CD14-positive monocyte (primary cell): Measurements from ENCODE around the gene SLC9C1. TPM values are rescaled to one million over a fixed set of nuclear protein-coding genes. Genes with fewer than 3 reads are reported as not detected.

Source experiments
- DNase-seq, 3 donors: peaks; one replicate each; pipeline ENCODE4 v3.0.0-alpha.2; 2011 to 2022
- H2AFZ ChIP-seq: 2 replicates; pipeline ENCODE4 v1.6.0; 2012; ENCODE audit warnings: mild to moderate bottlenecking, low read depth, low read length, inconsistent platforms; ENCODE audit not compliant: insufficient read depth, poor library complexity, severe bottlenecking
- H3K27ac ChIP-seq, 2 donors: 1 replicate in 1 of 2; 2 replicates in 1 of 2; pipeline ENCODE4 v1.5.1; 2012 to 2013; ENCODE audit warnings: low read length in 2 of 2, control low read depth in 1 of 2, inconsistent platforms in 1 of 2, low read depth in 1 of 2, mild to moderate bottlenecking in 1 of 2
- H3K27me3 ChIP-seq, 2 donors: one replicate each; pipeline versions ENCODE4 v1.6.0 to v1.6.1; 2011 to 2013; ENCODE audit warnings: low read length in 2 of 2; ENCODE audit not compliant: control insufficient read depth in 2 of 2, insufficient read depth in 2 of 2
- H3K36me3 ChIP-seq, 2 donors: replicated peaks in 1 of 2; 1 replicate in 1 of 2; 2 replicates in 1 of 2; pipeline versions ENCODE4 v1.5.1 to v1.6.1; 2012 to 2013; ENCODE audit warnings: low read length in 2 of 2, control low read depth in 1 of 2, inconsistent platforms in 1 of 2, mild to moderate bottlenecking in 1 of 2; ENCODE audit not compliant: insufficient read depth in 2 of 2, control insufficient read depth in 1 of 2
- H3K4me1 ChIP-seq, 2 donors: 1 replicate in 1 of 2; 2 replicates in 1 of 2; pipeline versions ENCODE4 v1.5.1 to v1.6.1; 2012 to 2013; ENCODE audit warnings: low read length in 2 of 2, control low read depth in 1 of 2, inconsistent platforms in 1 of 2, mild to moderate bottlenecking in 1 of 2, moderate library complexity in 1 of 2; ENCODE audit not compliant: insufficient read depth in 2 of 2, control insufficient read depth in 1 of 2
- H3K4me2 ChIP-seq: replicated peaks from 2 replicates; pipeline ENCODE3; 2012; ENCODE audit warnings: low read length, moderate library complexity, mild to moderate bottlenecking; ENCODE audit not compliant: poor library complexity, severe bottlenecking; ENCODE audit errors: extremely low read depth
- H3K4me3 ChIP-seq, 3 experiments: fragments of 200-600 bp in 1 of 3; sonication (generic) in 1 of 3; replicated peaks in 1 of 3; 1 replicate in 2 of 3; 2 replicates in 1 of 3; pipeline ENCODE4 v1.5.1; 2011 to 2013; ENCODE audit warnings: low read length in 3 of 3, mild to moderate bottlenecking in 3 of 3, control low read depth in 2 of 3, low read depth in 2 of 3, inconsistent platforms in 1 of 3, moderate library complexity in 1 of 3
- H3K79me2 ChIP-seq: 2 replicates; pipeline ENCODE4 v1.6.0; 2012; ENCODE audit warnings: mild to moderate bottlenecking, control low read depth, inconsistent platforms, low read length, moderate library complexity; ENCODE audit not compliant: insufficient read depth
- H3K9ac ChIP-seq: 2 replicates; pipeline ENCODE4 v1.6.0; 2017; ENCODE audit warnings: low read length, mild to moderate bottlenecking; ENCODE audit not compliant: insufficient read depth, poor library complexity, severe bottlenecking
- H3K9me3 ChIP-seq, 2 donors: replicated peaks in 1 of 2; 1 replicate in 1 of 2; 2 replicates in 1 of 2; pipeline versions ENCODE4 v1.5.1 to v1.6.1; 2012 to 2013; ENCODE audit warnings: low read length in 2 of 2, control low read depth in 1 of 2; ENCODE audit not compliant: control insufficient read depth in 1 of 2, insufficient read depth in 1 of 2
- H4K20me1 ChIP-seq: 2 replicates; pipeline ENCODE4 v1.6.0; 2012; ENCODE audit warnings: mild to moderate bottlenecking, low read length, control low read depth, moderate library complexity; ENCODE audit not compliant: insufficient read depth
- H3K27ac Mint-ChIP-seq, 7 donors: one replicate each; pipeline ENCODE4 v1.8.0; 2020; ENCODE audit warnings: mild to moderate bottlenecking in 7 of 7, mixed read lengths in 7 of 7, moderate library complexity in 6 of 7, inconsistent platforms in 2 of 7
- H3K27me3 Mint-ChIP-seq, 3 donors: one replicate each; pipeline ENCODE4 v1.8.0; 2021 to 2022; ENCODE audit warnings: low read depth in 3 of 3, mild to moderate bottlenecking in 3 of 3, mixed read lengths in 3 of 3, moderate library complexity in 3 of 3, inconsistent platforms in 1 of 3
- H3K36me3 Mint-ChIP-seq, 2 donors: one replicate each; pipeline ENCODE4 v1.8.0; 2020; ENCODE audit warnings: mixed read lengths in 2 of 2, inconsistent platforms in 1 of 2, mild to moderate bottlenecking in 1 of 2
- H3K4me1 Mint-ChIP-seq: one replicate; pipeline ENCODE4 v1.8.0; 2020; ENCODE audit warnings: mild to moderate bottlenecking, mixed read lengths
- H3K4me3 Mint-ChIP-seq, 2 donors: one replicate each; pipeline ENCODE4 v1.8.0; 2020; ENCODE audit warnings: mild to moderate bottlenecking in 2 of 2, mixed read lengths in 2 of 2, moderate library complexity in 1 of 2
- H3K9me3 Mint-ChIP-seq, 7 donors: one replicate each; pipeline ENCODE4 v1.8.0; 2020 to 2022; ENCODE audit warnings: mixed read lengths in 7 of 7, mild to moderate bottlenecking in 6 of 7, moderate library complexity in 6 of 7, inconsistent platforms in 2 of 7
- CTCF ChIP-seq: fragments of 200-600 bp; IDR thresholded peaks from one replicate; pipeline ENCODE4 v1.8.0; 2022; ENCODE audit warnings: antibody characterized with exemption, mild to moderate bottlenecking
- WGBS: methylation state at CpG from one replicate; pipeline ENCODE4 v1.1.5; 2013; ENCODE audit warnings: missing lambda C conversion rate; ENCODE audit not compliant: insufficient coverage; 5-methylcytosine and 5-hydroxymethylcytosine counted together
- intact Hi-C, 2 donors: fragments of 100-400 bp; cut with micrococcal nuclease; formaldehyde crosslinking; loops; one replicate each; pipeline versions ENCODE4 v1.15.0 to v1.15.1; 2023
- polyA plus RNA-seq, 3 donors: library from polyadenylated mRNA; depleted of rRNA in 1 of 3; unstranded in 2 of 3; stranded (reverse) in 1 of 3; fragments of 300-500 nt in 2 of 3; fragments of >200 nt in 1 of 3; fragmentation: Illumina TruSeq in 2 of 3; gene quantifications; 1 replicate in 2 of 3; 2 replicates in 1 of 3; pipeline ENCODE4 v1.2.3, GENCODE V29; 2012 to 2021

The SLC9C1 gene
- polyA plus RNA-seq, 3 donors, result not detected

GRCh38 chr3:112130638-112130993, 163.4 kb downstream of the SLC9C1 start:
- H4K20me1 ChIP-seq, result no peaks in the 10 kb centered on the region
- H3K4me1 ChIP-seq, result peaks cover 26 to 50% of the 10 kb centered on the region in 2 donors
- Mint-ChIP-seq H3K27ac (no peak overlapping the region), H3K4me3 (no peak overlapping the region), H3K4me1 (peaks cover 59% of the 10 kb centered on the region), H3K27me3 (peaks cover 0 to 4% (median 2%) of the 10 kb centered on the region in 3 donors), H3K9me3 (no peaks in the 10 kb centered on the region), H3K36me3 (no peaks in the 10 kb centered on the region)
- no peaks in the 10 kb centered on the region for H3K36me3 ChIP-seq
- no peak overlapping the region for H3K4me2 ChIP-seq
- intact Hi-C loops, result no loop called here
- 78% methylated on average over 1 of the region's 3 CpGs for WGBS
- H3K27ac ChIP-seq, result no peak overlapping the region
- H3K9me3 ChIP-seq, result no peaks in the 10 kb centered on the region
- no peak for DNase-seq
- H3K4me3 ChIP-seq, result no peak overlapping the region
- H3K9ac ChIP-seq, result no peak overlapping the region
- no peak overlapping the region for H2AFZ ChIP-seq
- no peaks in the 10 kb centered on the region for H3K27me3 ChIP-seq
- no peaks in the 10 kb centered on the region for H3K79me2 ChIP-seq
- TF ChIP-seq CTCF, result no peak

- Histone ChIP-seq H3K4me2 (no peak overlapping the region), H3K9me3 (no peaks in the 10 kb centered on the region), H3K27me3 (no peaks in the 10 kb centered on the region), H3K27ac (no peak overlapping the region), H2AFZ (no peak overlapping the region), H3K79me2 (no peaks in the 10 kb centered on the region), H3K9ac (no peak overlapping the region), H4K20me1 (no peaks in the 10 kb centered on the region), H3K36me3 (no peaks in the 10 kb centered on the region), H3K4me1 (peaks cover 26 to 50% of the 10 kb centered on the region in 2 donors), H3K4me3 (no peak overlapping the region)
- Mint-ChIP-seq H3K9me3 (no peaks in the 10 kb centered on the region), H3K4me3 (no peak overlapping the region), H3K27me3 (peaks cover 0 to 4% (median 2%) of the 10 kb centered on the region in 3 donors), H3K36me3 (no peaks in the 10 kb centered on the region), H3K4me1 (peaks cover 59% of the 10 kb centered on the region), H3K27ac (peak overlapping the region in 1 of 7 donors; percentile 41)
- WGBS, result 56% methylated on average over 2 of the region's 4 CpGs
- intact Hi-C loops, result loop anchor here in 1 of 2 donors (5.0 to 10.0 kb wide), 2 partner anchors 175 to 452 kb away; no protein-coding TSS in a partner anchor
- DNase-seq, result no peak
- TF ChIP-seq CTCF, result no peak
Measured at GRCh38 chr3:112129925-112130637, 163.9 kb downstream of the SLC9C1 start.
